NCI-H2081 (cell line): ENCODE results near the gene PRAMEF17.
"Not testable (repeated sequence)": the region's sequence is repeated elsewhere in the genome, so short reads cannot be mapped to it uniquely, and the experiment has no call there.

Source experiments
- DNase-seq, 2 experiments: peaks; one replicate each; lab custom pipeline; 2025; lab: John Stamatoyannopoulos, UW

Gene PRAMEF17

GRCh38 chr1:13389332-13389731 lies at the start of gene PRAMEF17:
Gene PRAMEF17, plus strand, starts transcription at chr1:13389632. Its CDS starts 26 bp downstream, at chr1:13389658.
- not testable (repeated sequence) for DNase-seq

- not testable (repeated sequence) for DNase-seq
Observed at GRCh38 chr1:13342496-13342895, 46.9 kb upstream of the PRAMEF17 start.

GRCh38 chr1:13347034-13347433 lies 42.4 kb upstream of the PRAMEF17 start, which contains the start of gene PRAMEF14:
Gene PRAMEF14, minus strand, starts transcription at chr1:13347134. Its CDS starts 1,820 bp downstream, at chr1:13345314.
- not testable (repeated sequence) for DNase-seq

GRCh38 chr1:13353476-13353875 lies 36.0 kb upstream of the PRAMEF17 start:
- not testable (repeated sequence) for DNase-seq

GRCh38 chr1:13354475-13354874 lies 35.0 kb upstream of the PRAMEF17 start:
- not testable (repeated sequence) for DNase-seq

GRCh38 chr1:13356774-13357173 lies 32.7 kb upstream of the PRAMEF17 start:
- DNase-seq, result peak; percentile 0 to 16

GRCh38 chr1:13362364-13362763 lies 27.1 kb upstream of the PRAMEF17 start:
- not testable (repeated sequence) for DNase-seq

- not testable (repeated sequence) for DNase-seq
Observed at GRCh38 chr1:13364928-13365327, 24.5 kb upstream of the PRAMEF17 start.

GRCh38 chr1:13366536-13366935 lies 22.9 kb upstream of the PRAMEF17 start:
- DNase-seq, result not testable (repeated sequence)

GRCh38 chr1:13368544-13368943 lies 20.9 kb upstream of the PRAMEF17 start:
- not testable (repeated sequence) for DNase-seq

GRCh38 chr1:13378983-13379382 lies 10.4 kb upstream of the PRAMEF17 start:
- DNase-seq, result not testable (repeated sequence)

GRCh38 chr1:13380380-13380779 lies 9.1 kb upstream of the PRAMEF17 start:
- DNase-seq, result not testable (repeated sequence)

- DNase-seq, result not testable (repeated sequence)
Observed at GRCh38 chr1:13393004-13393403, 3.6 kb downstream of the PRAMEF17 start.

- DNase-seq, result not testable (repeated sequence)
Observed at GRCh38 chr1:13394761-13395160, 5.3 kb downstream of the PRAMEF17 start.

GRCh38 chr1:13395311-13395710 lies 5.9 kb downstream of the PRAMEF17 start:
- not testable (repeated sequence) for DNase-seq

- no peak for DNase-seq
Observed at GRCh38 chr1:13407811-13408210, 18.4 kb downstream of the PRAMEF17 start.

GRCh38 chr1:13410150-13410549 lies 20.7 kb downstream of the PRAMEF17 start, which contains the start of gene PRAMEF20:
Gene PRAMEF20, plus strand, starts transcription at chr1:13410450. Its CDS starts 5,905 bp downstream, at chr1:13416355.
- not testable (repeated sequence) for DNase-seq

GRCh38 chr1:13430495-13430894 lies 41.1 kb downstream of the PRAMEF17 start:
- no peak for DNase-seq

GRCh38 chr1:13432251-13432650 lies 42.8 kb downstream of the PRAMEF17 start:
- DNase-seq, result no peak

- not testable (repeated sequence) for DNase-seq
Observed at GRCh38 chr1:13433694-13434358, 44.4 kb downstream of the PRAMEF17 start.

- DNase-seq, result no peak
Observed at GRCh38 chr1:13435458-13435857, 46.0 kb downstream of the PRAMEF17 start.

- not testable (repeated sequence) for DNase-seq
Observed at GRCh38 chr1:13439104-13439783, 49.8 kb downstream of the PRAMEF17 start.
